NCI-H2029 (cell line): Measurements from ENCODE around the gene KLC1.
"Not testable (repeated sequence)": the region's sequence is repeated elsewhere in the genome, so short reads cannot be mapped to it uniquely, and the experiment has no call there.

Experiments
- DNase-seq: peaks from one replicate; lab custom pipeline; 2025; lab: John Stamatoyannopoulos, UW

The KLC1 gene

DNA sequence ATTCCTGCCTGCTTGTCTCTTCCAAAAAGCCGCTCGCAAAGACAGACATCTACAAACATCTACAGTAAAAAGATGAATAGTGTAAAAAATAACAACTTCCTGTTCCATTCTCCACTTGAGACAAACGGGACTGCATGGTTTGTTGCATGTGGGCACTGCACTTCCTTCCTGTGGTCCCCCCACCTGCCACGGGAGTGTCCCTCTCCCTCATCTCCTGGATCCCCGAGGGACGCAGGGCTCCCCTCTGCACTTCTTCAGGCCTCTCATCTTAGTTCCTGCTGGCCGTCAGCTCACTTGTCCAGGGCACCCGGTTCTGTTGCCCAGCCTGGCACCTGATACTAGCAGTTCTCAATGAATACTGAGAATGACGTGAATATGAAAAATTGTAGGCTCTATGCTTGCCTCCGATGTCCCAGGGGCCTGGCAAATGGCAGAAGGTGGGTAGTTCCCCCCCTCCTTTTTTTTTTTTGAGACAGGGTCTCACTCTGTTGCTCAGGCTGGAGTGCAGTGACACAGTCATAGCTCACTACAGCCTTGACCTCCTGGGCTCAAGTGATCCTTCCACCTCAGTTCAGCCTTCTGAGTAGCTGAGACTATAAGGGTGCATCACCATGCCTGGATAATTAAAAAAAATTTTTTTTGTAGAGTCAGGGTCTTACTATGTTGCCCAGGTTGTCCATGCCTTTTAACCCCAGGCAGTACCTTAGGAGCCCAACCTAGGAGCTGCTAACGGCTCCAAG is 3.5 kb upstream of the KLC1 start:
- no peak for DNase-seq

DNA sequence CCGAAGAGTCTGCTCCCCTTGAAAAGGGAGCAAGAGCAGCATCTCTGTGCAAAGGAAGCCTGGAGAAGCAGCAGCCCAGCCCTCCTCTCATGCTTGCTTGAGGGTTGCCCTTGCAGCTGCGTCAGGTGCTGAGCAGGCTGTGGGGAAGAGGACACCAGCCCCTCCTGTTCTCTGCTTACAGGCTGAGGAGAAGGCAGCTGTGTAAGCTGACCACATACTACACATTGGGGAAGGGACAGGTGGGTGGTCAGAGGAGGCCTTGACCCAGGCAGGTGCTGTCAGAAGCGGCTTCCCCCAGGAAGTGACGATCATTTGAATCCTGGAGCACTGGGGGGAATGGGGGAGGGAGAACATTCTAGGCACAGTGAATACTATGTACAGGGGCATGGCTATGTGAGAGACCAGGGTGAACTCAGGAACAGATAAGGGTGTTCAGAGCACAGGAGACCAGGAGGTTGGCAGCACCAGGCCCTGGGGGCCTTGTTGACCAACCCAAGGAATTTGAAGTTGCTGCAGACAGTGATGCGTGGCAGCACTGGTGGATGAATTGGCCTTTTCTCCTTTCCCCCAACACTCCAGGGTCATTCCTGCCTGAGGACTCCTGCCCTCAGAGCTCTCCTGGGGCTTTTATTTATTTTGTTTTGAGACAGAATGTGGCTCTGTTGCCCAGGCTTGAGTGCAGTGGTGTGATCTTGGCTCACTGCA is 2.7 kb upstream of the KLC1 start:
- peak; percentile 53 for DNase-seq

DNA sequence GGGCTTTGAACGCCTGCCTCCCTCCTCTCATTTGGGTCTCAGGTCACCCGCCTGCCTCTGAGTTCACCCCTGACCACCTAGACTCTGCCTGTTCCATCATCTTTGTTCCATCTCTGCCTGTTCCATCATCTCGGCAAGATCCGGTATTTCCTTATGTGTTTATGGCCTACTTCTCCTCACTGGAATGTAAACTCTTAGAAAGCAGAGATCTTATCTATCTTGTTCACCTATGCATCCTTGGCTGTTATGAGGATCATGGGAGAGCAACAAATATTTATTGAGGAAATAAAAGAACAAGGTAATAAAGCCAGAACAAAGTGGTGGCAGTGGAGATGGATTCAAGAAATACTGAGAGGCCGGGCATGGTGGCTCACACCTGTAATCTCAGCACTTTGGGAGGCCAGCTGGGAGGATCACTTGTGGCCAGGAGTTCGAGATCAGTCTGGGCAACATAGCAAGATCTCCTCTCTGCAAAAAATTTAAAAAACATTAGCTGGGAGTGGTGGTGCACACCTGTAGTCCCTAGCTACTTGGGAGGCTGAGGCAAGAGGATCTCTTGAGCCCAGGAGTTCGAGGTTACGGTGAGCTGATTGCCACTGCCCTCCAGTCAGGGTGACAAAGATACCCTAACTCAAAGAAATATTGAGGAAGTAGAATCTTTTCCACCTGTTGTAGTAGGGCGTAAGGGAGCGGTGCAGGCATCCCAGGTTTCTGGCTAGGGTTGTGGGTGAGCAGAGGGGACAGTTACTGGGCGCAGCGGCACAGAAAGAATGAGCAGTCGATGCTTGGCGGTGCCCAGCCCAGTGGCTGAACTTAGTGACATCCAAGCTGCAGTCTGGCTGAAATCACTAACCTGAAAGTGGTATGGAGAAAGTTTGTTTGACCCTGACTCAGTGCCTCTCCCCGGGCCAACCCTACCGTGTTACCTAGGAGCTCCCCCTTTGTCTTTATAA is 1.7 kb upstream of the KLC1 start:
- DNase-seq, result no peak

DNA sequence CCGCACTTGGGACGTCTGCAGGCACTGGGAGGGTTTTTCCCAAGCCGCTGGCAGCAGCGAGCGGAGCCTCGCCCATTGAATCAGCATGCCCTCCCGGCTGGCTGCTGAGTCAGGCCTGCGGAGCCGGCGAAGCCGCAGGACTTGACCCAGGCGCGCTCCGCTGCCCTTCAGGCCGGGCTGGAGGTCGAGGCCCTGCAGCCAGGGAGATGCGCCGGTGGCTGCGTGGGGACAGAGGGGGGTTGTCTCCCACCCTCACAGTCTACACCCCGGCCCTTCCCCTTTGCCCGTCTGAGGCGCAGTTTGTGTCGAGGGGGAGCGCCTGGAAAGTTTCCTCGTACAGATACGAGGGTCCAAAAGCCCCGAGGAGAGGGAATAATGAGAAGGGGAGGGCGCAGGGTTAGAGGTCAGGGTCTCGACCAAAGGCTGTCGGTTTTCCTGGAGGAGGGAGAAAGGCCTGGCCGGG is 759 bp upstream of the KLC1 start:
- DNase-seq, result no peak

DNA sequence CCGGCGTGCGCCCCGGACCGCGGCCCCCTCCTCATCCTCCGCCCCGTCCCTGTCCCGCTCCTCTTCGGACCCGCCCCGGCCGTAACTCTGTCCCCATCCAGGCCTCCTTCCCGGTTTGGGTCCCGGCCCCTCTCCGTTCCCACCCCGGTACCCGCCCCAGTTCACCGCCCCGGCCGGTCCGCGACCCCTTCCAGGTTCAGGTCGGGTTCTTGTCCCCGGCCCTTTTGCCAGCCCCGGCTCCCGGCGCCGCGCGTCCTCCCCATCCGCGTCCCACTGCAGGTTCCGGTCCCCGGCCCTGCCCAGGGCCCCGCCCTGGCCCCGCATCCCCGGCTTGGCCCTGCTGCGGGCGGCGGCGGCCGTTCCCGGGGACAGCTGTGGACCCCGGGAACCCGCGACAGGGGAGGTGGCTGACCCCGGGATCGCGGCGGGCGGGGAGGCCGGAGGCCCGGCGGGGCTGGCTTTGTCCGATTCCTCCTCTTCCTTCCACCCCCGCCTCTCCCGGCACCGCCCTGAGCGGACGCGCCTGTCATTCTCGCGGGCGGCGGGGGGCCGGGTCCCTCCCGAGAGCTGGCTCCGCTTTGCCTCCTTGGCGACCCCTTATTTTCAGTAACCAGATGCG is 601 bp downstream of the KLC1 start:
- DNase-seq, result no peak

DNA sequence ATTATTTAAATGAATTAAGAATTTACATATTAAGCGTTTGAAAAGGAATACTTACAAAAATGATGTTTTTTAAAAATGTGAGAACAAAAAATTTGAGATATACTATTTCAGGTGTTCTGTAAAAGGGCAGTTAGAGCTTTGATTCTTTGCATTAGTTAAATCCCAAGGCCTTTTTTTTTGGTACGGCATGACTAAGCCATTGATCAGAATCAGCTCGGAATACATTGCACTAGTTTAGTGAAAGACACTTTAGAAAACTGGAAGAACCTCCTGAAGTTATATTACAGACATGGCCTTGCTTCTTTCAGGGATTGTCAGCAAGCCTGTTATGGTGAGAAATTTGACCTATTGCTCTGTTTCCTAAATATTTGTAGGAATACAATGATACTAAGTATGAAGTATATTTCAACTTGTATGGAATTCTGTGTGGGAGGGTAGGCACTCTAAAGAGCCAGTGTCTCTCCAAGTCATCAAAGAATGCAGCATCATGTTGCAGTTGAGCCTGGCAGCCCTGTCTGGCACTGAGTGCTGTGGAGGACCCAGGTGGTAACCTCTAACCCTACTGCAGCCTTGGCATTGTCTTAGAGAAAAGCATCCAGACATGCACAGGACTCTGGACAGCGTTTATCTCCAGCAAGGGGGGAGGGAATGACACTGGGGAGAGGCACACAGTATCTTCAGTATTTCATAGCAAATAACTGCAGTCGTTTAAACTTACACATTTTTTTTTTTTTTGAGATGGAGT is 1.5 kb downstream of the KLC1 start:
- DNase-seq, result no peak

DNA sequence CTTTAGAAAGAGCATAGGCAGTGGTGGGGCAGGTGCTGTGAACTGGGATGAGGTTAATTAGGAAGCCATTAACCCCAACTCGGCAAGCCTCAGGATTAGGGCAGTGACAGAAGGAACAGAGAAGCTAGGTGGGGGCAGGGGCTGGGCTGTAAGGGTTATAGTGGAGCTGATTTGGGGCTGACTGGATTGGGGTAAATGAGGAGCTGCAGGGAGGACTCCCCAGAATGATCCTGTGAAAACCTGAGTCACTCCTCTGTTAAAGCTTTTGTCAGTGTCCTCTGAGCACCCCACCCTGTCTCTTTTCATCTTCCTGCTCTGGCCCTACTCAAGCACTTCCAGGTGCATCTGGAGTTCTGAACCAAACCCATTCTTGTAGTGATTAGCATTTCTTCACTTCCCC is 4.4 kb downstream of the KLC1 start:
- no peak for DNase-seq

DNA sequence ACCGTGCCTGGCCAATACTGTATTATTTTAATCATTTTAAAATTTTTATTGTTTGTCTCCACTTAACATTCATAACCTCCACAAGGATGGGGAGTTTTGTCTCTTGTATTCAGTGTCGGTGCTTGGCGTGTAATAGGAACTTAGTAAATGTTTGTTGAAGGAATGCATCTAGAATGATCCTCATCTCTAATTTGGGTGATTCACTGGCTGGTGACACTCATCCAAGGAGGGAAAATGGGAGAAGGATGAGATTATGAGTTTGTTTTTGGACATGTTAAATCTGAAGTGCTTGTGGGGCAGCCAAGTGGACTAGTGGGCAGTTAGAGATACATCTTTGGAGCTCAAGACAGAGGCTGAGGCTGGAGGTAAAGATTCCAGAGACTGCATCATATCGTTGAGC is 5.1 kb downstream of the KLC1 start:
- DNase-seq, result no peak

DNA sequence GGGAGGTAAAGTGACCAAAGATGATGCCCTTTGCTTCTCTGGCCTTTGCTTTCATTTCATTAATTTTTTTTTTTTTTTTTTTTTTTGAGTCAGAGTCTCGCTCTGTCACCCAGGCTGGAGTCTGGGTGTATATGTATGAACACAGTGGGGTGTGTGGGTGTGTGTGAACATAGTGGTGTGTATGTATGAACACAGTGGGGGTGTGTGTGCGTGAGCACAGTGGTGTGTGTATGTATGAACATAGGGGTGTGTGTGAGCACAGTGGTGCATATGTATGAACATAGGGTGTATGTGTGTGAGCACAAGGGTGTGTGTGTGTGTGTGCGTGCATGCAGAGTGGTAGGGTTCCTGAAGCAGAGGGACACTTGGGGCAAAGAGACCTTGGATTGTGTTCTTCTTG is 9.6 kb downstream of the KLC1 start:
- no peak for DNase-seq

DNA sequence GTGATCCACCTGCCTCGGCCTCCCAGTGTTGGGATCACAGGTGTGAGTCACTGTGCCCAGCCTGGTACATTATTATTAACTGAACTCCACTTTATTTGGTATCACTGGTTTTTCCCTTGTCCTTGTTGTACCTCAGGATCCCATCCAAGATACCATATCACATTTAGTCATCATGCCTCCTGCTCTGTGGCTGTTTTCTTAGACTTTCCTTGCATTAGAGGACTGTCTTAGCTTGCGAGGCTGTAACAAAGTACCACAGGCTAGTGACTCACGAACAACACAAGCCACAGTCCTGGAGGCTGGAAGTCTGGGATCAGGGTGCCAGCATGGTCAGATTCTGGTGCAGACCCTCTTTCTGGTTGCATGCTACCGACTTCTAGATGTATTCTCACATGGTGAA is 12.2 kb downstream of the KLC1 start:
- no peak for DNase-seq

DNA sequence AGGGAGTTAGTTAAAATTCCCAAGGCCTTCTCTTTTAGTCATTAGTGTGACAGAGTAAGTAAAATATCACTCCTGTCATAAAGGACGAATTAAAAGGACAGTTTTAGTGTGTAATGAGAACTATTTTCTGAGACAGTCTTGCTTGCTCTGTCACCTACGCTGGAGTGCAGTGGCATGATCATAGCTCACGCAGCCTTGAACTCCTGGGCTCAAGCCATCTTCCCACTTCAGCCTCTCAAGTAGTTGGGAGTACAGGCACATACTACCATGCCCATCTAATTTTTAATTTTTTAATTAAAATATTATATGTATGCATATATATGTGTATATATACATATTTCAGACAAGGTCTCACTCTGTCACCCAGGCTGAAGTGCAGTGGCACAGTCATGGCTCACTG is 17.2 kb downstream of the KLC1 start:
- no peak for DNase-seq

DNA sequence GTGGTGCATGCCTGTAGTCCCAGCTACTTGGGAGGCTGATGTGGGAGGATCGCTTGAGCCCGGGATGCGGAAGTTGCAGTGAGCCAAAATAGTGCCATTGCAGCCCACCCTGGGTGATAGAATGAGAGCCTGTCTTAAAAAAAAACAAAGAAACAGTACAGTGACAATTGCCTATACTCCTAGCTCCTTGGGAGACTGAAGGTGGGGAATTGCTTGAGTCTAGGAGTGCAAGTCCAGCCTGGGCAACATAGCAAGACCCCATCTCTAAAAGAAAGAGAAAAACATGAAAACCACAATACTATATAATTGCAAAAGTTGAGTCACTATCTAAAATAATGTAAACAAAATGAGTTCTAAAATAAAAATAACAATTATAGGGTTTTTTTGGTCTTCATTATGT is 20.0 kb downstream of the KLC1 start:
- no peak for DNase-seq

DNA sequence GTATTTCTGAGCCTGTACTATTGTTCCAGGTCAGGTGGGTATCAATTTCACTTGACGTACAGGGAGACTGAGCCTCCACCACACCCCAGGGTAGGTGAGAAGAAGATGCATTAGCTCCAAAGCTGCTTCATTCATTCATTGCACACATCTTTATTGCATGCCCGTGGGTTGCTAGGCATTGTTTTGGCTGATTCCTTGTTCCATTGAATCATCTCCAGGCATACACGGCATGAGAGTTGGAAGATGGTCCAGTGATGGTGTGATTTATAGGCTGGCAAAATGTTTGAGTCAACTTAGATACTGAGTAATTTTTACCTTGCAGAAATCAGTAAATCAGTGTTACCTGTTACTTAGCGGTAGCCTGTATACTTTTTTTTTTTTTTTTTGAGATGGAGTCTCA is 21.2 kb downstream of the KLC1 start:
- DNase-seq, result no peak

DNA sequence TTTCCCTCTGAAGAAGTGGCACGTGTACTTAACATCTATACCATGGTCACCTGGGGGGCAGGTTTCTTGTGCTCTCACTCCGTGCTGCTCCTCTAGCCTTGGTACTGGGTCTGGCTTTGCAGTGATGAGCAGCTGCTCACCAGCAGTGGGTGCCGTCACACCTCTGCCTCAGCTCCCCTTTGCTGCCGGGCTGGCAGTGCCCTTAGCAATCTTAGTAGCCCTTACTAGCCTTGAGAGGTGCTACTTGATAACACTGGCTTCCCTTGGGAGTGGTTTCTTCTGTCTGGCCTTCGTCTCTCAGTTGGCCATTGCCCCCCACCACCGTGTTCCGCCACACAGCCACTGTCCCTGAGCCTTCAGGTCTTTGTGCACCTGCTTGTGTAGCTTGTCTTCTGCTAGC is 22.6 kb downstream of the KLC1 start:
- no peak for DNase-seq

DNA sequence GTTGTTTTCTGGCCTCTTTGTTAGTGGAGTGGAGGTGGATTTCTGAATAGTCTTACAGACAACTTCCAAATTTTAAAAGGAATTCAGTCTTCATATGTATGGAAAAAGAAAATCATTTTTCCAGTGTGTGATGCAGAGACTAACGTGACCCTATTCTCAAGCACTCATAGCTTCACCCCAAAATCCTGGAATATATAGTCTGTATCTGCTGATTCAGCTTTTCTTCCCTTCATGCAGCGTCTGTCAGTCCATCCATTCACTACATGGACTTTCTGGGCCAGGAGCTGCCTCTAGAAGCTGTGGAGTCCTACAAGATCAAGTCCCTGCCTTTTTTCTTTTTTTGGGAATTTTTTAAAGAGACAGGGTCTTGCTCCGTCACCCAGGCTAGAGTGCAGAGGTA is 23.8 kb downstream of the KLC1 start:
- DNase-seq, result no peak

DNA sequence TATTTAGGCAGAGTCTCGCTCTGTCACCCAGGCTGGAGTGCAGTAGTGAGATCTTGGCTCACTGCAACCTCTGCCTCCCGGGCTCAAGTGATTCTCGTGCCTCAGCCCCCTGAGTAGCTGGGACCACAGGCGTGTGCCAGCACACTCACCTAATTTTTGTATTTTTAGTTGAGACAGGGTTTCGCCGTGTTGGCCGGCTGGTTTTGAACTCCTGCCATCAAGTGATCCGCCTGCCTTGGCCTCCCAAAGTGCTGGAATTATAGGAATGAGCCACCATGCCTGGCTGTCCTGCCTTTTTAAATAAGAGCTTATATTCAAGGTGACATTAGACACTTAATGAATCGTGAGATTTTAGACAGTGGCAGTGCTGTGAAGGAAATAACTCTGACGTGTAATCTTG is 24.3 kb downstream of the KLC1 start:
- DNase-seq, result not testable (repeated sequence)

DNA sequence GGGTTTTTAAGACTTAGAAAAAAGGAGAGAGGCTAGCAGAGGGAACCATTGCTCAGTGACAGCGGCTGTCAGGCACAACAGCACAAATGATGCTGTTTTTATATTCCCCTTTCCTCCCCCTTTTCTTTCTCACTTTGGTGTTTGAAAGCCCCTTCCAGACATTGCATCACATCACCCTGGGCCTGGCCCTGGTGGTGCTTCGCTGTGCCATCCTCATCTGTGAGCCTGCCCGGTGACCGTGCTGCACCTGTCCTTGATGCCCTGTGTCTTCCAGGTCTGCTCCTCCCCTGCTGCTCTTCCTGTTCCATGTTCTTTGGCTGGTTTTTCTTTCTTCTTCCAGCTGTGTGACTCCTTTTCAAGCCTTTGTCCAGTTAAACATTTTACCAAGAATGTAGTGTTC is 24.8 kb downstream of the KLC1 start:
- no peak for DNase-seq

DNA sequence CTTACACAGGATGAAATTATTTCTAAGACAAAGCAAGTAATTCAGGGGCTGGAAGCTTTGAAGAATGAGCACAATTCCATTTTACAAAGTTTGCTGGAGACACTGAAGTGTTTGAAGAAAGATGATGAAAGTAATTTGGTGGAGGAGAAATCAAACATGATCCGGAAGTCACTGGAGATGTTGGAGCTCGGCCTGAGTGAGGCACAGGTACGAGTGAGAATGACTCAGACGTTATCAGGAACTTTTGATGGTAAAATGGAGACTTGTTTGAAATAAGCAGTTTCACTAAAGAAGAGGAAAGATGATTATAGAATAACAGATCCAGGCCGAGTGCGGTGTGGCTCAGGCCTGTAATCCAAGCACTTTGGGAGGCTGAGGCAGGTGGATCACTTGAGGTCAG is 25.6 kb downstream of the KLC1 start:
- DNase-seq, result no peak

DNA sequence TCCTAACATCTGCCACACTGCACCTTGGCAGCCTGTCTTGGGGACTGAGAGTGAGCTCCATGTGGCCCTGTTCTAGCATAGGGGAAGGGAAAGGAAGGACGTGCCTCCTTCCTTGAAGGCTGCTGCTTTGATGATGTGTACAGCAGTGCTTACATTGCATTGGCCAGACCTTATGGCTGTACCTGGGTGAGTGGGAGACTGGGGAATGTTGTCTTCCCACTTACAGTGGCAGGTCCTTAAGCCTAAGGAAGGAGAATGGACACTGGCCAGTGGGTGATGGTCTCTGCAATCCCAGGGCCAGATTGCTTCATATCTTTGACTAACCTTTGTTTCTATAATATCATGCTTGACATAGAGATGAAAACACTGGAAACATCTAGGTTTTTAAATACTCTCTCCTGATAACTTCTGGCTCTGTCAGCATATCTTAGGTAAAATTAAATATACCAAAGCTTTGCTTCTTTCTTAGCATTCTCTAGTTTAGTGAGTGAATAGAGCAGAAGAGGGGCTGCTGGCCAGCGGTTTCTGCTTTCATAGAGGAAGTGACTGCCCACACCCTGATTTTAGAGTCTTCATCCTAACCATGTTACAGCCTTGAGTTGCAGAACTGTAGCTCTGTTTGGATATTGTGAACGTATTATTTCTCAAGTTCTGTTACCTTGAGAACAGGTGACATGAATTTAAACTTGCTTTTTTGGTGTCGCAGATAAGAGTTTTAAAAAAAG is 27.2 kb downstream of the KLC1 start:
- no peak for DNase-seq

DNA sequence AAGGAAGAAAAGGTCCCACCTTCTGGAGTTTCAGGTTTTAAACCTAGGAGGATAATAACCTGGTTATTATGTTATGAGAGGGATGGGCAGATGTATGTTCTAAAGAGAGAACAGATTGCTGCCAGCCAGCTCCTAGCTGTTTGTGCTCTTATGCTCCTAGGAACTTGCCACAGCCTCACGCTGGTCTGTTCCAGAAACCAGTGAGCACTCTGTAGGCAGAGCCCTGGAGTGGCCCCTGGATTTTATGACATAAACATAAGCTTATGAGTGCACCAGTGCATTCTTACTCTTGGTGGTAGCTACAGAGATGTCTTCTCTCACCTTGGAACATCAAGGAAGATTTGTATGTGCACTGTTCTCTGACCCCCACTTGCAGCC is 27.7 kb downstream of the KLC1 start:
- no peak for DNase-seq

DNA sequence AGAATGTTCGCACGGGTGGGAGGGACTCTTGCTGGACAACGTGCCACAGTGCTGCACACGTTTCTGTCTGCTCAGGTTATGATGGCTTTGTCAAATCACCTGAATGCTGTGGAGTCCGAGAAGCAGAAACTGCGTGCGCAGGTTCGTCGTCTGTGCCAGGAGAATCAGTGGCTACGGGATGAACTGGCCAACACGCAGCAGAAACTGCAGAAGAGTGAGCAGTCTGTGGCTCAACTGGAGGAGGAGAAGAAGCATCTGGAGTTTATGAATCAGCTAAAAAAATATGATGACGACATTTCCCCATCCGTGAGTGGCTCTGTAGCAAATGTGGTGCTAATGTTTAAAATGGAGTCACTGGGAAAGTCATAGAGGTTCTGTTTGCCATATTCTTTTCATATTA is 28.5 kb downstream of the KLC1 start:
- no peak for DNase-seq
